GM03348 (cell line): ENCODE measurements around the gene SLC2A4.

Experiments used
- DNase-seq: peaks from one replicate; pipeline ENCODE4 v3.0.0; 2012; ENCODE audit warnings: low spot score

The SLC2A4 gene

DNA sequence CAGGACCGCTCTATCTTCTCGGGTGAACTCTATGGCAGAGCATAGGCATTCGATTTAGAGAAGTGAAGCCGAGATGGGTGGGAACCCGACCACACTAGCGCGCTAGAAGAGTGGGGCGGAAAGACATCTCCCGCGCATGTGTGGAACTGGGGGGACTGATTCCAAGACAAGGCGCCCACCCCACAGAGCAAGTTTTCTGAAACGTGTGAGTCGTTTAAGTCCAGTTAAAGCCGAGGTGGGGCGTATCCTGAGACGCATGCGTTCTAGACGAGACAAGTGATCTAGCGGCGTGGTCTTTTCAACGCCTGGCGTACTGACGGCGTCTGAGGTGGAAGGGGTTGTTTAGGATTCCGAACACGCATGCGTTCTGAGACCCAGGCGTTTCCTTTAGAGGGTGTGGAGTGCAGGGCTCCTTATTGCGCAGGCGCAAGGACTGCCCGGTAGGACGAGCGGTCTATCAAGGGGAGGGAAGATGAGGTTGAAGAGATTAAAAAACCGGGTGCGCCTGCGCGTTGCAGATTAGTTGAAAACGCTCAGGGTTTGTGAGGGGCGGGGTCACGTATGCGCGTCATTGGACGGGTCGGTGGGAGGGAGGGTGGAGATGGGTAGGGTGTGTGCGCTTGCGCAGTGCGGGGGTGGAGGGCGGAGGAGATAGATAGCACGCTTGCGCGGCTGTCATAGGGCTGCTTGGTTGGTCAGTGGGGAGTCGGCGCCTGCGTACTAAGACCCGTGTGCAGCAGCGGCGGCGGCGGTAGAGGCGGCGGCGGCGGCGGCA, 25.6 kb downstream of the SLC2A4 start, which contains the start of gene EIF5A:
EIF5A (plus strand) TSS at position 718 of the 775 bp plus-strand sequence. CDS start 2,008 bp downstream, outside the sequence.
- DNase-seq, result peak; percentile 99

DNA sequence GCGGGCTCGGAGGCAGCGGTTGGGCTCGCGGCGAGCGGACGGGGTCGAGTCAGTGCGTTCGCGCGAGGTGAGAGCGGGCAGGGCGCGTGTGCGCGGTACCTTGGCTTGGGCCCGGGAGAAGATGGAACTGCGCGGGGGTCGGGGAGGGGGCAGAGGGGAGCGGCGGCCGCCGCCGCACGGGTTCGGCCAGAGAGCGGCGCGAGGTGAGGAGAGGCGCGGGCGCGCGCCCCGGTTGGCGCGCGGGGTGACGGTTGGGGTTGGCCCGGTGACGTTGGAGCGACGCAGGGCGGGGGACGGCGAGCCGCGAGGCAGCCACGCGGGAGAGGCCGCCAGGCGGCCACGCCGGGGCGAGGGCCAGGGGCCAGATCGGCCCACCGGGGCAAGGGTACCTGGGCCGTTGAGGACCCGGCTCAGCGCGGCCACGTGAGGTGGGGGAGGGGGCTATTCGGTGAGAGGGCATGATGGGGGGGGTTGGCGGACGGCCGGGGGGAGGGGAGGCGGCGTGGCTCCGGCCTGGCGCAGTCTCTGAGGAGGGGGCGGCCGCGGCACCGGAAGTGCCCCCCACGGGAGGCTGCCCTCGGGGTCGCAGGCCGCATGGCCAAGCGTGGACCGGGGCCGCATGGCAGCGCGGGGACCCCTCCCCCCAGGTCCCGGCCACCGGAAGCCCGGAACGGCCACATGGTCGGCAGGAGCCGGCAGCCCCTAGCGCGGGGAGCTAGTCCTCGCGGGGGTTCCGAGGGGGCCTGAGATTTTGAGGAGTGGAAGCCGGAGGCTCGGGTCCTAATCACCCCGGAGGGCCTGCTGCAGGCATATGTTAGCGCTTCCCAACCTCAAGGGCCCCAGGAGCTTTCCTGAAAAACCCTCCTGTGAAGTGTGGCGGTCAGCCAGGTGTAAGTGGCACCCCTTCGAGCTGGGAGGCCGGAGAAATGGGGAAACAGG, 26.4 kb downstream of the SLC2A4 start:
- peak; percentile 61 for DNase-seq

DNA sequence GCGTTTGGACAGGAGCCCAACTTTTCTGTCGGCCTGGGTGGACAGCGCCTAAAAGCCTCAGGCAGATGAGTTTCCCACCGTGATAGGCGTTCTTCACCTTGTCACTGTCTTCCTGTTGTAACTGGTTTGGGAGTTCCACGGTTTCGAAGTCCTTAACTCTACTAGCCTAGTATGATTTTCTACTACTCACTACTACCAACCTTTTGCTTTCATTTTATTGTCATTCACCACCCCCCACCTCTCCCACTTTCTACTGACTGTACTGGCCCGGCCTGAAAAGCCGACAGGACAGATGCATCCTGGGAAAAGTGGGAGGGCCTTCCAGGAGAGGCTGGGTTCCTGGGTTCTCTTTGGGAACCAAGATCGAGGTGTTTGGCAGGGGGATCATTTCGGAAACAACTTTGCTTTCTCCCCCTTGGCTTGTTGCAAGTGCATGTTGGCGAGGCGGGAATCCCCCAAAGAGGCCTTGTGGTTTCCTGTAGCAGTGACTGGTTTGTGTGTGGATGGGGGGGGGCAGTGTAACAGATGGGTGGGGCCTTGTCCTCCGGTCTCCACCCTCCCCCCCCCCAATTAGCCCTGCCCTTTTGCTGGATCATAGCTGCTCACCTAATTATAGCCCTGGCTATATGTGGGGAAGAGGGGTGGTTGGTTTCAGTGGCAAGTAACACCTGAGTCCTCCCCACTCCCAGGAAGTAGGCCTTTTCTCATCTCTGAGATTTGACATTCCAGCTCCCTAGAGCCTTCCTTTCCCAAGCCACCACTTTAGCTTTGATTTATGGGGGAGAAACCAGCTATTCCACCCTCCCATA, 27.3 kb downstream of the SLC2A4 start:
- peak; percentile 82 for DNase-seq

DNA sequence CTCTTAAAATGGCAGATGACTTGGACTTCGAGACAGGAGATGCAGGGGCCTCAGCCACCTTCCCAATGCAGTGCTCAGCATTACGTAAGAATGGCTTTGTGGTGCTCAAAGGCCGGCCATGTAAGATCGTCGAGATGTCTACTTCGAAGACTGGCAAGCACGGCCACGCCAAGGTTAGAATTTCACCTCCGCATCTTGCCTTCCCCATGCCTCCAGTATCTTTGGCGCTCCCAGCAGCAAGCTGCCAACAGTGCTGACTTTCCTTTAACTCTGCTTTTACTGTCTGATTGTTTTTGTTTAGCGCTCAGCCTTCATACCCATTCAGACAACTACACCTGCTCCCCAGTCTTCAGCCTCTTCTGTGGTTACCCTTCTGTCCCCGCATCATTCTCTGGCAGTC, 28.1 kb downstream of the SLC2A4 start:
- DNase-seq, result no peak

DNA sequence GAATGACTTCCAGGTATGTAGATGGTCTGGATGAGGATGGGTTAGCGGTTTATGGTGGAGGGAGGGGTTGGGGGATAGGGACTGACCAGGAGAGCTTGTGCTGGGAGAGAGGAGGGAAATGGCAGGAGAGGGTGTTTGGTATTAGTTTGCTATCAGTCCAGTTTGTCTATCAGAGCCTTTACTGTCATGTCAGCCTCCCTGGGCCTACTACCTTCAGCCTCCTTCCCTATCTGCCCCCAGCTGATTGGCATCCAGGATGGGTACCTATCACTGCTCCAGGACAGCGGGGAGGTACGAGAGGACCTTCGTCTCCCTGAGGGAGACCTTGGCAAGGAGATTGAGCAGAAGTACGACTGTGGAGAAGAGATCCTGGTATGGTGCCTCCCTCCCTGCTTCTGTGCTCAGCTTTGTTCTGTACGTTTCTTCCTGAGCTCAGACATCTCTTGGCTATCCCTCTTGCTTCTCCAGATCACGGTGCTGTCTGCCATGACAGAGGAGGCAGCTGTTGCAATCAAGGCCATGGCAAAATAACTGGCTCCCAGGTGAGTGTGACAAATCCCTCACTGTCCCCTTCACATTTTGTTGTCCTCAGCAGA, 29.7 kb downstream of the SLC2A4 start:
- no peak for DNase-seq

DNA sequence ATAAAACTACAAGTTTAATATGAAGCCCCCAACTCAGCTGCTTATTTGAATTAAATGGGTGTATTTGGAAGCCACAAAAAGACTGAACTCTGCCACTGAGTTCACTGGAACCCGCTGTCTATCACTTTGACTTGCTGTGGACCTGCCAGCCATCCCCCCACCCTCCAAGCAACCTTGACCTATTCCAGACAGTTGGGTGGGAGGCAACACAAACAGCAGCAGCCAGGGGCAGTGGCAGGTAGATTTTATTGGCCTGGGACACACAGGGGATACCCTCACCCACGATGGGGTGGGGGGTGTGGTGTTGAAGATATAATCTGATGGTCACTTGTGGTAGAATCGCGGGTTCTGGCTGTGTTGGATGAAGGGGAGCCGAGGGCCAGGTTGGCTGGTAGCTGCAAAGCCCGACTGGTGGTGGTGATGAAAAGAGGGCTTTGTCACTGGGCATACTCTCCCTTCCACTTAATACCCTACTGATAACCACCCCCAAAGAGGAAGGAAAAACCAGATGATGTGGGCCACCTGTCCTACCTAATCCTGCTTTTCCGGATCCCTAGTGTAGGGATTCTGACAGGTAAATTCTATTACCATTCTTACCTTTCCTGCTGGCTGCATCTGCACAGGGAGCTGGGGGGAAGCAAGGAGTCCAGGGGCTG, 31.0 kb downstream of the SLC2A4 start:
- no peak for DNase-seq

DNA sequence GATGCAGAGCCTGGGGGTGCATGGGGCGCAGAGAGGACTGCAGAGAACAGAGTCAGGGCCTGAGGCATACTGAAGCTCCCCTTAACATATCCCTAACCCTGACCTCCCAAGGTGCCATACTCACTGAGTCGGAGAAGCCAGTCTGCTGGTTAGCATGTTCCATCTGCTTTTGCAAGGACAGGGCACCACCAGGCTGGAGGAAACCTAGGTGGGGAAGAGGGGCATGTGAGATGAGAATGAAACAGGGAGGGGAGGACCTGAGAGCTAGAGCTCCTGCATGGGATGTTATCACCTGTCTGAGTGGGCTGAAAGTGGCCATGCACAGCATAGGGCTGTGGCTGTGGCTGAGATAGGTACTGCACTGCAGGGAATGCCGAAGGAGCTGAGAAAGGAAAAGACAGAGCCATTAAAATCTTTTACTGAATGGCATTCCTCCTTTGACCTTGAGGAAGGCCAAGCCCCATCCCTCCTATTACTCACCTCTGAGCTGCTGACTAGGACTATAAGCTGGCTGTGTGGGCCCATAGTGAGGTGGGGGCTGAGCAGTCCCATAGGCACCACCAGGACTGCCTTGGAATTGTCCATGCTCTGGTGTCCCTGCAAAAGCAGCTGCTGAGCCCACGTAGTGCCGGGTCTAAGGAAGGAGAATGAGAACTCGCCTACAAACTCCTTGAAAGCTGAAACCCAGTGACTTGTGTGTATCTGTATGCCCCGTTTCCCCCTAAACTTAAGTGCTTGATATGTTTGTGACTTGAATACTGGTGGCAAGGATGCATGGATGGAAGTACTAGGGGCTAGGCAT, 31.8 kb downstream of the SLC2A4 start:
- no peak for DNase-seq

DNA sequence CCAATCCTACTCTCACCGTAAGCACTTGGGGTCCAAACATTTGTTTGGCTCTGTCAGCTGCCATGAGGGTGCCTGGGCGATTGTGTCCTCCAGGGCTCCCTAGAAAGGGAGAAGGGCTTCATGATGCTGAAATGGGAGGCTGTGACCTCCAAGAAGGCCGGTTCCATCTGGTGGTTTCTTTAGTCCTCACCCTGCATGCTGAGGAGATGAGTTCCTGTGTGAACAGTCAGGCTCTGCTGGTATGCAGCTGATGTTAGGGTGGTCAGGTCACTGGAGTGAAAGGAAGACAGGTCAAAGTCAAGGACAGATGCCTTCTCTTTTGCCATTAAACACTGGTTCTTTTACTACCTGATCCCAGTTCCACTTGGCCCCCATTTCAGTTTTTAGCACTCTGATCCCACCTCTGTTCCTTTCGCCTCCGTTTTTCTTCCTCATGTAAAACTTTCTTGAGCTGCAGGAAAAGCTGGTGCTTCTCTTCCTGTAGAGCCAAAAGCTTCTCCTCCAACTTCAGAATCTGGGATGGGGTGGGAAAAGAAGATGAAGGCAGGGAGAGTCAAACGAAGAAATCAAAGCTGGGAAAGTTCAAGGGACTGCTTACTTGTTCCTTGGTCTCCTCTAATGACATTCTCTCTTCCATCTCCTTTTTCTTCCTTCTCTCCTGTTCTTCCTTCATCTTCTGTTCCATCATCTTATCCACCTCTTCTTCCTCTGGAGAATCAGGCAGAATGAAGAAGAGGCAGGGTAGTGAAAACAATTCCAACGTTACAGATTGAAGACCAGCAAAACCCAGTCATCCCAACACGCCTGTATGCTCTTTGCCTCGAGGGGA, 32.6 kb downstream of the SLC2A4 start:
- DNase-seq, result no peak

DNA sequence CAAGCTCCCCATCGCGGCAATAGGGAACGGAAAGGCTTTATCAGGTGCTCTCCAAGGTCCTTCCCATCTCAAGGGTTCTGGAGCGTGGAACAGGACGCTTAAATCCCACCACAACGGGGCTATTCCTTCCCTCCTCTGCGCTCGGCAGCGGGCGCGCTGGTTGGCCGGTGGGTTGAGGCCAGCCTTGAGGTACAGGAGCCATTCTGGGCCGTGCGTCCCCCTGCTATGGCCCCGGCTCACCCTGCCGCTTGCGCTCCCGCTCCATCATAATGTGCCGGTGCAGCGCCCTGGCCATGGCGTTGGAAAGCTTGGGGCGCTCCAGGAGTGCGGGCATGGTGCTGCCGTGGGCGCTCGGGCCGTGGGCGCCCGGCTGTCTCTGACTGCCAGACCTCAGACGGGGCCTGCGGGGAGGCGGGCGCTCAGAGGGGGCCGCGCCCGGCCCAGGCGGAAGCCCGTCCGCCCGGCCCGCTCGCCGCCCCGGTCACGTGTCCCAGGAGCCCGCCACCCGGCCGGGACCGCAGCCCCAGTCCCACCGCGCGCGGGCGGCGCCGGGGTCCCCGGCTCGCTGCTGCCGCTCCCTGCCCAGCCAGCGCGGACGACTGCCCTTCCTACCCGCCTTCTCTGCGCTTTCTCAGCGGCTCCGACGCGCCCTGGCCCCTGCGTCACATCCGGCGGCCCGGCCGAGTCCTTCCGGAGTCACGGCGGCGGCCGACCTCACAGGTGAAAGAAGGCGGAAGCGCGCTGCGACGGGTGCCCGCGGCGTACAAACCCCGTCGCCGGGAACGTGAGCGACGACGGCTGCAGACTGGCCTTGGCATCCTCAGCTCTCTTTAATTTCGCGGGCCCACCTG, 33.4 kb downstream of the SLC2A4 start, which contains the start of gene GPS2:
GPS2 (minus strand) TSS at position 642 of the 851 bp plus-strand sequence; CDS start at position 334, 308 bp downstream.
- DNase-seq, result peak; percentile 90

DNA sequence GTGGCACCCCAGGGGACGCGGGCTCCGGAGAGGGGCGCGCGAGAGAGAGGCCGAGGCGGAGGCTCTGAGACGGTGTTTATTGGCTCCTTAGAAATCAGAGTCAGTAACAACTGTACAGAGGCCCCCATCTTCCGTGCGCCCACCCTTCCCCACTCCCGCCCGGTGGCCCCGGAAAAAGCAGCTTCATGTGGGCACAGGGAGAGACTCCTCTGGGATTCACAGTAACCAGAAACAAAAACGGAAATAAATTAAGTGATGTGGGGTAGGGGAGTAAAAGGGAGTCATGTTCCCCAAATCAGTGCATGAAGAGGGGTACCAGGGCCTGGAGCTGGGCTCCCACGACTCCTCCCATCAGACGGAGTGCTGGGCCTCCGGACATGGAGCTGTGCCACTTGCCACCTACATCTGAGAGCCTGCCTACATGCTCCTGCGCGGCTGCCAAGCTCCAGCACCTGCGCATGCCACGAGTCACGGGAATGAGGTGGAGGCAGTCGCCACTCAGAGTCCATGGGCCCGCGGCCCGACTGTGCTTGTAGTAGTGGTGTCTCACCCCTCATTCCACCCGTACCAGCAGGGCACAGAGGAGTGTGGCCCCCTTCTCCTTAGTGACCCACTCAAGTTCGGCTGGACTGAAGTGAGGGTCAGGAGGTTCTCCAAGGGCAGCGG, 34.2 kb downstream of the SLC2A4 start:
- DNase-seq, result no peak

DNA sequence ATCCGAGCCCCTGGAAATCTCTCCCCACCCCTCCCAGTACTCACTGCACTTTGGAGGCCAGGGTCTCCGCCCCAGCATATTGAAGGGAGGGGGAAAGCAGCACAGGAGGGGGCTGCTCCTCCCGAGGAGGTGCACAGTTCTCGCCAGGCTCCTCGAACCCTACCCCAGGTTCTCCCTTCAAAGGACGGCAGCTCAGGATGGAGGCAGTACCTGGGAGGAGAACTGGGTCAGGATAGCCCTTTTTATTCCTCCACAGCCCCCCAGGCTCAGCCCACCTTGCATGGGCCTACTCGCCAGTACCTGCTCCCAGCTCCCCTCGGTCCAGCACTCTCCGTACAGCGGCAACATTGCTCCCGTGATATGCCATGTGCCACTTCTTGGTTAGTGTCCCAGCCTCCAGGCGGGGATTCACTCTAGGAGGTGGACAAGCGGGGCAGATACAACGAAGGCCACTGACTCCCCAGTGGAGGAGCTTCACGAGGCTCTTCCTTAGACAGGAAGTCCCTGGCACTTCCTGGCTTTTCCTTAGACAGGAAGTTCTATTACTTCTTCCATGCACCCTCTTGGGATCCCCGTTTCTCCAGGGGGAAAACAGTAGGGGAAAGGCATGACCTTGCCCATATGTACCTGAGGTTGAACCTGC, 35.8 kb downstream of the SLC2A4 start:
- no peak for DNase-seq

DNA sequence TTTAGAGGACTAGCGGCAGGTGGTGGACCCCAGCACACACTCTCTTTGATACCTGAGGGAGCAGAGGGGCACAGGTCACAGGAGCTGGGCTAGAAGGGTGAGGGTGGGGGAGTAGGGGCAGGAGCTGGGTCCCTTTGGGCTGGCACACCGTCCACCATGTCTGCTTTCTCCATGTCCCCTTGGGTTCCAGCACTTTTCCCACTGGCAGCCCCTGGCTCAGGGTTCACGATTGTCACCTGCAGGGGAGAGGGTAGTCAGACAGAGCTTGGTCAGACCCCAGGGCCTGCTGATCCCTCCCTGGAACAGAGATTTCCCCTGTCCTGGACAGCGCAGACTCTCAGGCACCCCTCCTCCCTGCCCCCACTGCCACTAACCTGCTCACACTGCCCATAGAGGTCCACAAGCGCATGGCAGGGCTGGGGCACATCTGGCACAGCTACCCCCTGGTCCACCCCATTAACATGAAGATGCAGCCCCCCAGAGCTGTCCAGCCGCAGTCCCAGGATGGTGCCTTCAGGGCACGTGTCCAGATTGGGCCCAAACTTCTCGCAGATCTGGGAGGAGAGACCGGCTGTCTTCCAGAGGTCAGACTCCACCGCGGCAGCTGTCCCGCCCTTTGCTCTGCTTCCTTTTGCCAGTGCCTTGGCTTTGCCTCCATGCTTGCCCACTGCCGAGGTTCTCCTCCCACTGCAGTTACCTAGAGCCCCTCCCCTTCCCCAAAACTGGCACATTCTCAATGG, 36.8 kb downstream of the SLC2A4 start:
- no peak for DNase-seq

DNA sequence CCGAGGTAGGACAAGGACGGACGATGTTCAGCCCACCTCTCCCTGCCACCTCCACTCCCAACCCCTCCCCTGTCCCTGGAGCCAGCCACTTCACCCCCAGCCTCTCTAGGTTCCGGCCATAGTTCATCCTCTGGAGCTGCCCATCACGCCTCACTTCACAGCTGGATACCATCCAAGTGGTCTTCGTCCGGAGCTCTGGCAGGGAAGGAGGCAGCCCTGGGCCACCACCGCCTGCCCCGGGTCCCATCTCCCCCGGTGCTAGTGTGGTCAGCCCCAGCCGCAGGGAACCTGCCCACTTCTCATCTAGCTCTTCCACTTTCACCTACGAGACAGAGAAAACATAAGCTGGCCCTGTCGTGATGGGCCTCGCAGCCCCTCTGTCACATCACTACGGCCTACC, 39.9 kb downstream of the SLC2A4 start:
- DNase-seq, result no peak

DNA sequence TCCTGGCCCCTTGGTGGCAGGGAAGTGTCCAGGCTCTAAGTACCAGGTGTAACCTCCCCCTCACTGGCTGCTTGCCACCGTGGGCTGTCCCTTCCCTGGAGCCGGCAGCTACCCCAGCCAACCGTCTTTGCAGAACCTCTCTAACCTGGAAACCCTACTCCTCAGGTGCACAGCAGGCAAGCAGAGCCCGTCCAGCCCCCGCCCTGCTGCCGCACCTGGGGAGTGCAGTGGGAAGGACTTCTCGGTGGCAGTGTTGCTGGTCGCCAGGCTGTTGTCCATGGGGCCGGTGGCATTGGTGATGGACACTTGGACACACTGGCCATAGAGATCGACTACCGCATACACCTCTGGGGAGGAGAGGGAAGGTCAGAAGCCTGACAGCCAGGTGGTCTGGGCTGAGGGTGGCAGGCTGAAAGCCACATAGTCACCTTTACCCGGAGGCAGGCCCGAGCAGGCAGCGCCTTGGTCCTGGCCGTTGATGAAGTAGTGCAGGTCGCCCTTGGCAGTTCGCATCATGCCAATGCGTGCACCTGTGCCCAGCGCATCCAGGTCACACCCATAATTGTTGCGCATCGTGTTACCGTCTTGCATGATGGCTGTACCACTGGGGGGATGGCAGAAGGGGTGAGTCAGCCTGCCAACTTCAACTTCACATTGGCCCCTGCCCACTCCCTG, 41.1 kb downstream of the SLC2A4 start:
- DNase-seq, result no peak

DNA sequence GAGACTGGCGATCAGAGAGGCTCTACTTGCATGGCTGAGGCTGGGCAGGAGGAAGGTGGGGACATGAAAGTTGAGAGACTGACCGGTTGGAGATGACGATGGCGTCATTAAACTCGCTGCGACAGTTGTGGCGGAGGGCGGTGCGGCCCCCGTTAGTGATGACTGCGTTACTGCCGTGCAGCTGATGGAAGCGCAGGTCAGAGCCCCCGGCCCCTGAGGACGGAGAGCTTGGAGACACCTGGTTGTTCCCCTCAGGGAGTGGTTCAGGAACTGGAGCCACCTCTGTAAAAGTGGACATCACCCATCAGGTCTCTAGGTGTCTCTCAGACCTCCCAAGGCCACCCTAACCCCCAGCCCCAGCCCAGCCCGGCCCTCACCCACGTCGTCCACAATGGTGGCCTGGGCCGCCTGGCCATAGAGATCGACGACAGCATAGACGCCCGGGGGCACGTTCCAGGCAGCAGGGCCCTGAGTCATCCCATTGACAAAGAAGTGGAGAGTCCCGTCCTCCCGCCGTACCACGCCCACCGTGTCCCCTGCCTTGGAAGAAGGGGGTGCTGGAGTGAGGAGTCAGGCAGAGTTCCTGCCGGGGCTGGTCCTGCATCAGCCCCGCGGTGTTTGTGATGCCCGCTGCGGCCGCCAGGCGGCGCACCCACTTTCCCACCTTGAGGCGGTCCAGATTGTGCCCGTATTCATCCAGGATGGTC, 42.4 kb downstream of the SLC2A4 start:
- peak; percentile 73 for DNase-seq
